ENCODE results near the gene FRMD3.

GRCh38 chr9:83199832-83200231 is 338.4 kb downstream of the FRMD3 start:
- TF ChIP-seq CTCF (conservative IDR thresholded peaks at IDR 0.05; ENCODE audit: low read length) = no peak
- no peak for TF ChIP-seq EZH2phosphoT487 (IDR thresholded peaks at IDR 0.05; ENCODE audit: borderline replicate concordance)
